Measurements from ENCODE around the gene DPP10. TPM values are rescaled to one million over a fixed set of nuclear protein-coding genes. Genes with fewer than 3 reads are reported as not detected.

Gene DPP10
- total and polyA plus RNA-seq, 10 donors = 0.02 TPM; not detected in 9

GRCh38 chr2:115480741-115481140 is 1038.3 kb downstream of the DPP10 start:
- Histone ChIP-seq H3K9me3 (peaks cover 0 to 28% (median 9%) of the 10 kb centered on the region in 8 donors), H3K27me3 (replicated peaks in 1 of 7) (no peaks in the 10 kb centered on the region), H3K36me3 (no peaks in the 10 kb centered on the region), H3K4me1 (no peaks in the 10 kb centered on the region), H3K27ac (no peak overlapping the region), H3K4me3 (no peak overlapping the region)
- no peak for TF ChIP-seq POLR2A (IDR thresholded peaks at IDR 0.05)
- TF ChIP-seq POLR2AphosphoS5 (IDR thresholded peaks at IDR 0.05) = no peak
- TF ChIP-seq CTCF (IDR thresholded peaks at IDR 0.05 in 8 of 11, conservative IDR thresholded peaks at IDR 0.05 in 3 of 11) = no peak
- no peak for DNase-seq
- 68 to 84% (median 73%) methylated on average over 1 of the region's 1 CpG for WGBS, 5 donors
- intact Hi-C loops (cut with DNase I; ENCODE audit: low total_unique reads) = no loop called here

GRCh38 chr2:115481842-115482241 is 1039.4 kb downstream of the DPP10 start:
- Histone ChIP-seq H3K4me1 (no peaks in the 10 kb centered on the region), H3K4me3 (no peak overlapping the region), H3K27ac (no peak overlapping the region), H3K27me3 (replicated peaks in 1 of 7) (no peaks in the 10 kb centered on the region), H3K36me3 (no peaks in the 10 kb centered on the region), H3K9me3 (peaks cover 0 to 21% (median 3%) of the 10 kb centered on the region in 8 donors)
- no peak for TF ChIP-seq POLR2A (IDR thresholded peaks at IDR 0.05)
- no peak for TF ChIP-seq POLR2AphosphoS5 (IDR thresholded peaks at IDR 0.05)
- TF ChIP-seq CTCF (IDR thresholded peaks at IDR 0.05 in 8 of 11, conservative IDR thresholded peaks at IDR 0.05 in 3 of 11) = no peak
- DNase-seq = no peak
- intact Hi-C loops (cut with DNase I; ENCODE audit: low total_unique reads) = no loop called here
- WGBS, 5 donors = 71 to 80% (median 72%) methylated on average over 2 of the region's 2 CpGs

GRCh38 chr2:115483666-115484065 is 1041.2 kb downstream of the DPP10 start:
- Histone ChIP-seq H3K4me1 (no peaks in the 10 kb centered on the region), H3K9me3 (peaks cover 0 to 9% (median 1%) of the 10 kb centered on the region in 8 donors), H3K27ac (no peak overlapping the region), H3K36me3 (no peaks in the 10 kb centered on the region), H3K4me3 (no peak overlapping the region), H3K27me3 (replicated peaks in 1 of 7) (no peaks in the 10 kb centered on the region)
- intact Hi-C loops (cut with DNase I; ENCODE audit: low total_unique reads) = no loop called here
- 55 to 74% (median 70%) methylated on average over 4 of the region's 4 CpGs for WGBS, 5 donors
- no peak for DNase-seq
- TF ChIP-seq CTCF (IDR thresholded peaks at IDR 0.05 in 8 of 11, conservative IDR thresholded peaks at IDR 0.05 in 3 of 11) (no peak), POLR2A (IDR thresholded peaks at IDR 0.05) (no peak)

GRCh38 chr2:115484486-115484885 is 1042.0 kb downstream of the DPP10 start:
- H3K9me3 ChIP-seq = peaks cover 0 to 5% (median 3%) of the 10 kb centered on the region in 8 donors
- no peaks in the 10 kb centered on the region for H3K36me3 ChIP-seq
- WGBS, 5 donors = 66 to 84% (median 74%) methylated on average over 1 of the region's 1 CpG
- H3K4me1 ChIP-seq = no peaks in the 10 kb centered on the region
- H3K4me3 ChIP-seq = no peak overlapping the region
- DNase-seq = no peak
- no peak overlapping the region for H3K27ac ChIP-seq
- TF ChIP-seq POLR2A (IDR thresholded peaks at IDR 0.05) (no peak), CTCF (IDR thresholded peaks at IDR 0.05 in 8 of 11, conservative IDR thresholded peaks at IDR 0.05 in 3 of 11) (no peak), POLR2AphosphoS5 (IDR thresholded peaks at IDR 0.05) (no peak)
- intact Hi-C loops (cut with DNase I; ENCODE audit: low total_unique reads) = no loop called here
- no peaks in the 10 kb centered on the region for H3K27me3 ChIP-seq (replicated peaks in 1 of 7)
